H9 (cell line): Measurements from ENCODE around the gene NCOA5. TPM values are rescaled to one million over a fixed set of nuclear protein-coding genes. Genes with fewer than 3 reads are reported as not detected.

Experiments used
- DNase-seq: peaks from one replicate; pipeline ENCODE4 v3.0.0-alpha.2; 2017
- H2AFZ ChIP-seq: one replicate; pipeline ENCODE4 v1.6.1; 2013; ENCODE audit warnings: mild to moderate bottlenecking, low read length, control low read depth, moderate library complexity
- H2AK5ac ChIP-seq: 2 replicates; pipeline ENCODE4 v1.6.1; 2013; ENCODE audit warnings: low read length, control low read depth, mixed read lengths; ENCODE audit not compliant: insufficient read length
- H2BK120ac ChIP-seq: one replicate; pipeline ENCODE4 v1.6.1; 2013; ENCODE audit warnings: low read depth, mild to moderate bottlenecking, low read length, control low read depth, inconsistent platforms; ENCODE audit not compliant: poor library complexity, severe bottlenecking
- H2BK12ac ChIP-seq: 2 replicates; pipeline ENCODE4 v1.6.1; 2013; ENCODE audit warnings: low read length, control low read depth, mixed read lengths, low read depth; ENCODE audit not compliant: insufficient read length
- H2BK15ac ChIP-seq: 2 replicates; pipeline ENCODE4 v1.6.1; 2013; ENCODE audit warnings: low read depth, low read length, control low read depth
- H2BK20ac ChIP-seq: one replicate; pipeline ENCODE4 v1.6.1; 2013; ENCODE audit warnings: low read depth, mild to moderate bottlenecking, low read length, control low read depth, inconsistent platforms; ENCODE audit not compliant: poor library complexity, severe bottlenecking
- H2BK5ac ChIP-seq: 2 replicates; pipeline ENCODE4 v1.6.1; 2013; ENCODE audit warnings: low read length, control low read depth, mixed read lengths; ENCODE audit not compliant: insufficient read length
- H3K14ac ChIP-seq: 2 replicates; pipeline ENCODE4 v1.6.1; 2013; ENCODE audit warnings: low read length, control low read depth; ENCODE audit not compliant: insufficient read depth
- H3K18ac ChIP-seq: 2 replicates; pipeline ENCODE4 v1.6.1; 2013; ENCODE audit warnings: low read depth, mild to moderate bottlenecking, mixed read lengths, low read length, control low read depth; ENCODE audit not compliant: insufficient read length
- H3K23ac ChIP-seq: 2 replicates; pipeline ENCODE4 v1.6.1; 2013; ENCODE audit warnings: low read length, control low read depth, mixed read lengths, low read depth; ENCODE audit not compliant: insufficient read length
- H3K23me2 ChIP-seq: 2 replicates; pipeline ENCODE4 v1.6.1; 2013; ENCODE audit warnings: low read depth, mild to moderate bottlenecking, mixed read lengths, low read length, control low read depth; ENCODE audit not compliant: insufficient read length, poor library complexity, severe bottlenecking
- H3K27ac ChIP-seq: 2 replicates; pipeline ENCODE4 v1.5.1; 2013; ENCODE audit warnings: low read length, control low read depth, mixed read lengths, low read depth; ENCODE audit not compliant: insufficient read length
- H3K27me3 ChIP-seq: 2 replicates; pipeline ENCODE4 v1.6.1; 2013; ENCODE audit warnings: low read length, control low read depth, inconsistent platforms; ENCODE audit not compliant: insufficient read depth
- H3K4ac ChIP-seq: 2 replicates; pipeline ENCODE4 v1.6.1; 2013; ENCODE audit warnings: low read depth, mild to moderate bottlenecking, control low read depth, inconsistent platforms, low read length, moderate library complexity
- H3K4me1 ChIP-seq: 2 replicates; pipeline ENCODE4 v1.6.1; 2013; ENCODE audit warnings: low read length, control low read depth, inconsistent platforms; ENCODE audit not compliant: insufficient read depth
- H3K4me2 ChIP-seq: 2 replicates; pipeline ENCODE4 v1.6.1; 2013; ENCODE audit warnings: low read length, control low read depth, mixed read lengths; ENCODE audit not compliant: insufficient read length, insufficient read depth
- H3K56ac ChIP-seq: 2 replicates; pipeline ENCODE4 v1.6.1; 2013; ENCODE audit warnings: low read depth, mild to moderate bottlenecking, mixed read lengths, low read length, control low read depth; ENCODE audit not compliant: insufficient read length
- H3K79me1 ChIP-seq: 2 replicates; pipeline ENCODE4 v1.6.1; 2013; ENCODE audit warnings: low read depth, mild to moderate bottlenecking, moderate library complexity, low read length, control low read depth, inconsistent platforms; ENCODE audit not compliant: insufficient read depth, poor library complexity, severe bottlenecking
- H3K79me2 ChIP-seq: 2 replicates; pipeline ENCODE4 v1.6.1; 2013; ENCODE audit warnings: low read length, control low read depth, inconsistent platforms; ENCODE audit not compliant: insufficient read depth
- H3K9ac ChIP-seq: 2 replicates; pipeline ENCODE4 v1.6.1; 2013; ENCODE audit warnings: low read length, control low read depth, mixed read lengths; ENCODE audit not compliant: insufficient read length; ENCODE audit errors: extremely low read depth
- H3K9me3 ChIP-seq: one replicate; pipeline ENCODE4 v1.6.1; 2013; ENCODE audit warnings: low read depth, low read length, inconsistent platforms; ENCODE audit not compliant: control insufficient read depth
- H3T11ph ChIP-seq: one replicate; pipeline ENCODE4 v1.6.1; 2013; ENCODE audit warnings: mild to moderate bottlenecking, low read length, control low read depth, inconsistent platforms
- H4K20me1 ChIP-seq: one replicate; pipeline ENCODE4 v1.6.1; 2013; ENCODE audit not compliant: control insufficient read depth, insufficient read length, insufficient read depth
- H4K5ac ChIP-seq: 2 replicates; pipeline ENCODE4 v1.6.1; 2013; ENCODE audit warnings: low read depth, mild to moderate bottlenecking, mixed read lengths, low read length, control low read depth; ENCODE audit not compliant: insufficient read length
- H4K8ac ChIP-seq: replicated peaks from 2 replicates; pipeline ENCODE4 v1.6.1; 2013; ENCODE audit warnings: low read length, control low read depth, mixed read lengths, low read depth; ENCODE audit not compliant: insufficient read length
- H4K91ac ChIP-seq: 2 replicates; pipeline ENCODE4 v1.6.1; 2013; ENCODE audit warnings: low read depth, mild to moderate bottlenecking, moderate library complexity, mixed read lengths, low read length, control low read depth; ENCODE audit not compliant: insufficient read length
- H3K27ac Mint-ChIP-seq, 3 experiments: 2 replicates in 2 of 3; 3 replicates in 1 of 3; pipeline ENCODE4 v1.8.0; 2020 to 2021; ENCODE audit warnings: mixed read lengths in 3 of 3, mild to moderate bottlenecking in 1 of 3, moderate library complexity in 1 of 3
- H3K27me3 Mint-ChIP-seq: 2 replicates; pipeline ENCODE4 v1.8.0; 2021; ENCODE audit warnings: low read depth, mild to moderate bottlenecking, moderate library complexity, mixed read lengths
- H3K36me3 Mint-ChIP-seq, 3 experiments: 2 replicates in 2 of 3; 3 replicates in 1 of 3; pipeline ENCODE4 v1.8.0; 2020 to 2021; ENCODE audit warnings: low read depth in 3 of 3, mixed read lengths in 3 of 3; ENCODE audit not compliant: insufficient read depth in 1 of 3
- H3K4me1 Mint-ChIP-seq, 2 experiments: 2 replicates each; pipeline ENCODE4 v1.8.0; 2020; ENCODE audit warnings: mixed read lengths in 2 of 2
- H3K4me3 Mint-ChIP-seq, 2 experiments: 2 replicates in 1 of 2; 3 replicates in 1 of 2; pipeline ENCODE4 v1.8.0; 2020 to 2021; ENCODE audit warnings: mild to moderate bottlenecking in 2 of 2, mixed read lengths in 2 of 2, moderate library complexity in 1 of 2
- H3K9me3 Mint-ChIP-seq, 2 experiments: 2 replicates in 1 of 2; 3 replicates in 1 of 2; pipeline ENCODE4 v1.8.0; 2020; ENCODE audit warnings: mild to moderate bottlenecking in 2 of 2, mixed read lengths in 2 of 2, moderate library complexity in 1 of 2
- CTCF ChIP-seq: fragments of 200-600 bp; sonication (generic); conservative IDR thresholded peaks from 3 replicates; pipeline ENCODE4 v1.8.0; 2021; ENCODE audit warnings: antibody characterized with exemption, mild to moderate bottlenecking
- WGBS: extraction: QIAGEN DNeasy Blood & Tissue Kit; methylation state at CpG from one replicate; pipeline ENCODE4 v1.1.7; 2013; ENCODE audit warnings: missing lambda C conversion rate, low lambda C conversion rate, mixed read lengths; ENCODE audit not compliant: insufficient read length; ENCODE audit errors: extremely low coverage; 5-methylcytosine and 5-hydroxymethylcytosine counted together
- total RNA-seq: library from RNA; stranded (reverse); gene quantifications from 2 replicates; pipeline ENCODE4 v1.2.1, GENCODE V29; 2021

NCOA5 gene
- total RNA-seq, 1 experiment from 2014 or later: 55.7 TPM

- Histone ChIP-seq H3K14ac (peak overlapping the region; percentile 94), H4K91ac (no peak overlapping the region), H2BK15ac (no peak overlapping the region), H2BK20ac (no peak overlapping the region), H2BK5ac (no peak overlapping the region), H4K8ac (no peak overlapping the region), H3K9ac (peak overlapping the region; percentile 92), H3K56ac (no peak overlapping the region), H3K27ac (no peak overlapping the region), H2AK5ac (no peak overlapping the region), H3K4ac (no peak overlapping the region), H3K23ac (no peak overlapping the region), H3K23me2 (peaks cover 9% of the 10 kb centered on the region), H4K20me1 (no peaks in the 10 kb centered on the region), H3K9me3 (no peaks in the 10 kb centered on the region), H3K27me3 (no peaks in the 10 kb centered on the region), H3T11ph (no peak overlapping the region), H2BK12ac (no peak overlapping the region), H3K79me2 (peaks cover 31% of the 10 kb centered on the region; the same call in 1 of the 2 replicates), H4K5ac (no peak overlapping the region), H2AFZ (no peak overlapping the region), H2BK120ac (no peak overlapping the region), H3K4me1 (no peaks in the 10 kb centered on the region), H3K18ac (peak overlapping the region; percentile 94), H3K4me2 (peak overlapping the region; percentile 91), H3K79me1 (peaks cover 12% of the 10 kb centered on the region)
- 0 out of 3 replicates have a peak, but pooled peaks have one; percentile 11 for TF ChIP-seq CTCF
- peaks cover 0 to 3% of the 10 kb centered on the region in 2 experiments; a peak in 1 of 5 replicates for H3K9me3 Mint-ChIP-seq
- DNase-seq: no peak
- no peaks in the 10 kb centered on the region for H3K36me3 Mint-ChIP-seq
- H3K27me3 Mint-ChIP-seq: no peaks in the 10 kb centered on the region
- H3K27ac Mint-ChIP-seq: 0 out of 7 replicates have a peak overlapping the region, but pooled peaks of 2 of the 3 experiments have one; percentile 41 to 95
- peaks cover 27 to 30% of the 10 kb centered on the region in 2 experiments for H3K4me1 Mint-ChIP-seq
- H3K4me3 Mint-ChIP-seq: peak overlapping the region; percentile 88 to 92
- WGBS: no CpG with 5 or more reads among the region's 22 CpGs
Measured at GRCh38 chr20:46088409-46089166, 1.2 kb downstream of the NCOA5 start.
